Adrenal gland (tissue), 12 donors: ENCODE measurements around the gene GOLGA5. TPM values are rescaled to one million over a fixed set of nuclear protein-coding genes. Genes with fewer than 3 reads are reported as not detected.

Source experiments
- DNase-seq, 7 donors: peaks; one replicate each; pipeline ENCODE4 v3.0.0-alpha.2; 2019 to 2020
- H3K27ac ChIP-seq, 5 donors: fragments of 200-600 bp; sonication (generic) in 4 of 5; 1 replicate in 3 of 5; 2 replicates in 2 of 5; pipeline versions ENCODE4 v1.5.1 to v1.8.0; 2016 to 2020; ENCODE audit warnings: mild to moderate bottlenecking in 1 of 5
- H3K27me3 ChIP-seq: fragments of 200-600 bp; 2 replicates; pipeline ENCODE4 v1.8.0; 2021
- H3K36me3 ChIP-seq, 2 donors: fragments of 200-600 bp; replicated peaks in 1 of 2; 1 replicate in 1 of 2; 2 replicates in 1 of 2; pipeline versions ENCODE4 v1.5.1 to v1.8.0; 2018 to 2022
- H3K4me1 ChIP-seq, 2 donors: fragments of 200-600 bp; replicated peaks in 1 of 2; 1 replicate in 1 of 2; 2 replicates in 1 of 2; pipeline versions ENCODE4 v1.5.1 to v1.8.0; 2018 to 2021
- H3K4me3 ChIP-seq, 4 donors: fragments of 200-600 bp; sonication (generic) in 3 of 4; one replicate each; pipeline ENCODE4 v1.5.1; 2016 to 2018
- H3K9me3 ChIP-seq, 3 donors: fragments of 200-600 bp; sonication (generic) in 1 of 3; replicated peaks in 1 of 3; 1 replicate in 2 of 3; 2 replicates in 1 of 3; pipeline versions ENCODE4 v1.5.1 to v1.8.0; 2016 to 2021
- CTCF ChIP-seq, 6 experiments: fragments of 450-650 bp in 4 of 6; fragments of 200-600 bp in 2 of 6; sonication (generic) in 1 of 6; IDR thresholded peaks; 1 replicate in 5 of 6; 2 replicates in 1 of 6; pipeline versions ENCODE4 v1.5.1 to v1.8.0; 2016 to 2021; ENCODE audit warnings: antibody characterized with exemption in 6 of 6, mild to moderate bottlenecking in 2 of 6, moderate library complexity in 1 of 6
- POLR2A ChIP-seq, 2 donors: fragments of 450-650 bp; IDR thresholded peaks; one replicate each; pipeline ENCODE4 v1.6.1; 2017; ENCODE audit warnings: antibody characterized with exemption in 2 of 2, mild to moderate bottlenecking in 2 of 2, moderate library complexity in 1 of 2
- WGBS, 4 donors: extraction: QIAGEN DNeasy Blood & Tissue Kit in 2 of 4; methylation state at CpG; one replicate each; pipeline versions ENCODE4 v1.1.5 to v1.1.7; 2013 to 2017; 5-methylcytosine and 5-hydroxymethylcytosine counted together
- intact Hi-C, 2 donors: fragments of 100-400 bp; cut with DNase I; formaldehyde crosslinking; loops; one replicate each; pipeline versions ENCODE4 v1.14.1 to v1.15.0; 2022 to 2023
- polyA plus RNA-seq, 3 donors: library from polyadenylated mRNA; stranded (reverse); fragments of 200-250 nt in 2 of 3; fragments of 350-450 nt in 1 of 3; fragmentation: Illumina TruSeq in 1 of 3; extraction: RNeasy Lipid Tissue Mini Kit (QIAGEN cat#74804) in 1 of 3; gene quantifications; one replicate each; pipeline ENCODE4 v1.2.3, GENCODE V29; 2013 to 2014
- total RNA-seq, 9 donors: library from RNA; depleted of rRNA in 4 of 9; stranded (reverse); fragments of >200 nt in 4 of 9; fragments of 120-200 nt in 1 of 9; fragmentation: NEBNext Ultra II Directional in 1 of 9; extraction: Animal tissue kit (Norgen Biotek cat#: 25700) in 1 of 9; gene quantifications; one replicate each; pipeline versions ENCODE4 v1.1.0 to v1.2.4, GENCODE V29; 2013 to 2023
- donor health status: healthy with polysubstance abuse.
- donor health status: Bipolar disorder and iron deficiency.
- donor health status: DM: yes; HTN: yes; CAD: no.
- donor health status: DM: no; HTN: no; CAD: no.
- donor health status: DM: no; HTN: no; CAD: no.
- donor health status: DM: yes; HTN: yes; CAD: no.

Gene GOLGA5
- total and polyA plus RNA-seq, 12 donors: 24.6 to 85.1 (median 35.0) TPM

DNA sequence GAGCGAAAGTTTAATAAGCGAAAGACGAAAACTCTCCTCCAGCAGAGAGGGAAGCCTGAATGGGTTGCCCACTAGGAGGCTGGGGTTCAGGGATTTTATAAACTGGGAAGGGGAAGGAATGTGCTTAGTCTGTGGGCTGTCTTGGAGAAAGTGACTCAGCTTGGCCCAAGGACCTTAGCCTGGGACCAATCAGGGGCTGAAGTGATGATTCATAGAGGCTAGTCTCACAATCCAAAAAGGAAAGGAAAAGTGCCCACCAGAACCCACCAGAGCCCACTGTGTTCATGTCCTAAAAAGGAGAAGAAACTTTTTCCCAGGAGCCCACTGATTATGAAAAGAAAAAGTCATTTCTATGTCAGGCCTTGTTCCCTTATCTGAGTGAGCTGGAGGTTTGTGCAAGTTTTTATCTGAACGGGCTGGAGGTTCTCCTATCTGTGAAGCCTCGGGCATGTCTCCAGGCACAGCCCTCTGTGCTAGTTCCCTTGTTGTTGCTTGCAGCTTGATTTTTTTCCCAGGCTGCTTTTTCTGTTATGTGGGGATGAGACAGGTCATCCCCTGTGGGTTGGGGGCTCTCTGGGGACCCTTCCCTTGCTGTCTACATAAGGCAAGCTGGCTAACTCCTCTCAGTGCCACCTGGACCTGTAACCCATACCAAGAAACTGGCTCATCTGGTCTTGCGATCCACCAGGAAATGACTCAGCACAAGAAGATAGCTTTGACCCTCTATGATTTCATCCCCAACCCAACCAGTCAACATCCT lies 8.3 kb upstream of the GOLGA5 start:
- peak in 3 of 6 experiments; percentile 16 to 25 (median 23) for TF ChIP-seq CTCF (IDR thresholded peaks at IDR 0.05)
- peak in 1 of 2 donors; percentile 32 for TF ChIP-seq POLR2A (IDR thresholded peaks at IDR 0.05)

GRCh38 chr14:92786427-92786756 lies 7.7 kb upstream of the GOLGA5 start:
- Histone ChIP-seq H3K27me3 (no peaks in the 10 kb centered on the region), H3K36me3 (no peaks in the 10 kb centered on the region), H3K4me1 (peaks cover 8 to 16% of the 10 kb centered on the region in 2 donors), H3K27ac (peak overlapping the region; percentile 9 to 88 (median 73)), H3K4me3 (no peak overlapping the region), H3K9me3 (peaks cover 0 to 8% (median 5%) of the 10 kb centered on the region in 3 donors)
- 91 to 94% (median 92%) methylated on average over 1 of the region's 1 CpG for WGBS, 4 donors
- no peak for DNase-seq
- TF ChIP-seq POLR2A (IDR thresholded peaks at IDR 0.05) (no peak), CTCF (IDR thresholded peaks at IDR 0.05) (no peak)
- intact Hi-C loops: loop anchor here in 1 of 2 donors (5.0 to 10.0 kb wide), 2 partner anchors 74 to 102 kb away; no protein-coding TSS in a partner anchor

More for the DNA sequence above, 8.3 kb upstream of the GOLGA5 start:
- Histone ChIP-seq H3K36me3 (no peaks in the 10 kb centered on the region), H3K27me3 (no peaks in the 10 kb centered on the region), H3K4me3 (no peak overlapping the region), H3K27ac (peak overlapping the region; percentile 55 to 88 (median 77)), H3K9me3 (peaks cover 0 to 8% (median 5%) of the 10 kb centered on the region in 3 donors), H3K4me1 (peaks cover 8 to 16% of the 10 kb centered on the region in 2 donors)
- intact Hi-C loops: loop anchor here in 1 of 2 donors (5.0 to 10.0 kb wide), 2 partner anchors 74 to 101 kb away; no protein-coding TSS in a partner anchor
- DNase-seq: peak; percentile 60 to 83 (median 77)
- WGBS, 4 donors: 40 to 52% (median 48%) methylated on average over 6 of the region's 6 CpGs

GRCh38 chr14:92787554-92787953 lies 6.6 kb upstream of the GOLGA5 start:
- H3K4me3 ChIP-seq: no peak overlapping the region
- peaks cover 0 to 8% (median 5%) of the 10 kb centered on the region in 3 donors for H3K9me3 ChIP-seq
- H3K27me3 ChIP-seq: no peaks in the 10 kb centered on the region
- WGBS, 4 donors: 89 to 98% (median 92%) methylated on average over 2 of the region's 2 CpGs
- intact Hi-C loops: loop anchor here in 1 of 2 donors (5.0 to 10.0 kb wide), 2 partner anchors 75 to 103 kb away; no protein-coding TSS in a partner anchor
- H3K36me3 ChIP-seq: no peaks in the 10 kb centered on the region
- no peak for TF ChIP-seq POLR2A (IDR thresholded peaks at IDR 0.05)
- TF ChIP-seq CTCF (IDR thresholded peaks at IDR 0.05): no peak
- H3K27ac ChIP-seq: no peak overlapping the region
- DNase-seq: no peak
- H3K4me1 ChIP-seq: peaks cover 8 to 16% of the 10 kb centered on the region in 2 donors

DNA sequence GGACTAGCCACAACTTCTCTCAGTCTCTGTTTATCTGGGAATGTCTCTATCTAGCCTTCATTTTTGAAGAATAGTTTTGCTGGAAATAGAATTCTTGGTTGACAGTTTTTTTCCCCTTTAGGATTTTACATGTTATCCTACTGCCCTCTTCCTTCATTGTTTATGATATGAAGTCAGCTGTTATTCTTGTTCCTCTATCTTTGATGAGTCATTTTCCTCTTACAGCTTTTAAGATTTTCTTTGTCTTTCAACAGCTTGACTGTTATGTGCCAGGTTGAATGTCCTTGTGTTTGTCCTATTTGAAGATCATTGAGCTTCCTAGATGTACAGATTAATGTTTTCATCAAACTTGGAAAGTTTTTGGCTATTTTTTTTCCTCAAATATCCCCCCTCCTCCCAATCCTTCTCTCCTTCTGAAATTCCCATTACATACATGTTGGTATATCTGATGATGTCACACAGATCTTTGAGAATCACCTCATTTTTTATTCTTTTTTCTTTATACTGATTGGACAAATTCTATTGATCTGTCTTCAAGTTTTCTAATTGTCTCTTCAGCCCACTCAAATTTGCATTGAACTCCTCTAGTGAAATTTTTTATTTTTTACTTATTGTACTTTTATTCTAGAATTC lies 4.5 kb upstream of the GOLGA5 start:
- no peak overlapping the region for H3K4me3 ChIP-seq
- H3K36me3 ChIP-seq: no peaks in the 10 kb centered on the region
- intact Hi-C loops: loop anchor here in 1 of 2 donors (5.0 to 10.0 kb wide), 2 partner anchors 77 to 105 kb away; no protein-coding TSS in a partner anchor
- H3K9me3 ChIP-seq: peaks cover 0 to 8% (median 5%) of the 10 kb centered on the region in 3 donors
- DNase-seq: no peak
- no peak overlapping the region for H3K27ac ChIP-seq
- no peak for TF ChIP-seq POLR2A (IDR thresholded peaks at IDR 0.05)
- TF ChIP-seq CTCF (IDR thresholded peaks at IDR 0.05): no peak
- no peaks in the 10 kb centered on the region for H3K27me3 ChIP-seq
- H3K4me1 ChIP-seq: peaks cover 8 to 13% of the 10 kb centered on the region in 2 donors
